ENCODE measurements around the gene RFPL3. TPM values are rescaled to one million over a fixed set of nuclear protein-coding genes. Genes with fewer than 3 reads are reported as not detected.

The RFPL3 gene
- polyA plus RNA-seq, 1 donor from 2014 or later: not detected

DNA sequence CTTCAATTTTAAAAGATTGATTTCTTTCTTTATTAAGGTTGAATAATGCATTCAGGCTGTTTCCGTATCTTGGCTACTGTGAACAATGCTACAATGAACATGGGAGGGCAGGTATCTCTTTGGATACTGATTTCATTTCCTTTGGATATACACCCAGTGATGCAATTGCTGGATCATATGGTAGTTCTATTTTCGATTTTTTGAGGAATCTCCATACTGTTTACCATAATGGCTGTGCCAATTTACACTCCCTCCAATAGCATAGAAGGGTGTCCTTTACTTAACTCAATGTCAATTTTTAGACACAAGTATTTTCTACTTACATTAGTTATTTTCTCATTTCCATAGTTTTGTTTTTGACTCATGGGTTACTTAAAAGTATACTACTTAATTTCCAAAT, 46.4 kb downstream of the RFPL3 start:
- Histone ChIP-seq H3K27ac (ENCODE audit: low read length) (no peak overlapping the region), H3K9me2 (ENCODE audit: insufficient read depth, low read length) (no peaks in the 10 kb centered on the region), H3K27me3 (ENCODE audit: insufficient read depth, low read depth, low read length) (no peaks in the 10 kb centered on the region), H4K20me1 (ENCODE audit: insufficient read depth) (no peaks in the 10 kb centered on the region), H3K9me3 (ENCODE audit: low read length) (no peaks in the 10 kb centered on the region), H3K79me2 (replicated peaks; ENCODE audit: insufficient read depth, low read length) (no peaks in the 10 kb centered on the region), H3K9ac (ENCODE audit: low read length) (no peak overlapping the region), H2AFZ (ENCODE audit: low read depth, low read length) (no peak overlapping the region), H3K4me3 (ENCODE audit: low read length) (no peak overlapping the region), H3F3A (ENCODE audit: insufficient read depth, low read length, poor library complexity, severe bottlenecking) (no peaks in the 10 kb centered on the region), H3K4me2 (ENCODE audit: low read length) (no peak overlapping the region), H3K36me3 (ENCODE audit: insufficient read depth, low read length) (peaks cover 10% of the 10 kb centered on the region)
- TF ChIP-seq EP300 (conservative IDR thresholded peaks at IDR 0.05; ENCODE audit: poor library complexity, severe bottlenecking): no peak

DNA sequence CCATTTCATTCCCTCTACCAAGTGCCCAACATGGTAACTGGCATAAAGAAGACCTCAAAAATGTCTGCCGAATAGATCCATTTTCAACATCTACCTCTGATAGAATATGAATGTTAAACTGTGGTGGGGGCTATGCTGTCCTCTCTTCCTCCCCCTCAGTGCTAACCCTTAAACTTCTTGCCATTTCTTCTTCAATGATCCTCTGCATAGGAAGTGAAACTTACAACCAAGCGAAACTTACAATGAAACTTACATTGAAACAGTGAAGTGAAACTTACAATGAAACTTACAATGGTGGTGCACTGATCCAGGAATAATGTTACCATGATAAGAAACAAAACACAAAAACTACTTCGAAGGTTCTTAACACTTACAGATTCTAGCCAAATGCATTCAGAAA, 49.6 kb downstream of the RFPL3 start:
- H3K36me3 ChIP-seq (ENCODE audit: insufficient read depth, low read length): peaks cover 10% of the 10 kb centered on the region

DNA sequence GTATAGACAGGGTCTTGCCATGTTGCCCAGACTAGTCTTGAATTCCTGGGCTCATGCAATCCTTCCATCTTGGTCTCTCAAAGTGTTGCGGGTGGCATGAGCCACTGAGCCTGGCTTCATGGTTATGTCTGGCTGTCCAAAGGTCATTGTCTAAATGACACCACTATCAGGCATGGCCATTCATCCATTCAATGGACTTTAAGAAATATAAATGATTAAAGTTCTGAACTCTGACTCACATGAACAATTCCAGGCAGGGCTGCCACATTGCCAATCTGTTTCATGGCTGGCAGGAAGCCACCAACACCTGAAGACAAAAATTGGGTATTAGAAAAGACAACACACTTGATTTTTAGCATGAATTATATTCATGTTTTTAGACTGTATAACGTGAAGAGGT, 50.3 kb downstream of the RFPL3 start:
- Histone ChIP-seq H3K9ac (ENCODE audit: low read length) (no peak overlapping the region), H3K9me3 (ENCODE audit: low read length) (no peaks in the 10 kb centered on the region), H3K4me3 (ENCODE audit: low read length) (no peak overlapping the region), H3K27me3 (ENCODE audit: insufficient read depth, low read depth, low read length) (no peaks in the 10 kb centered on the region), H3K27ac (ENCODE audit: low read length) (no peak overlapping the region), H3K9me2 (ENCODE audit: insufficient read depth, low read length) (no peaks in the 10 kb centered on the region), H3K4me2 (ENCODE audit: low read length) (no peak overlapping the region), H3K36me3 (ENCODE audit: insufficient read depth, low read length) (peaks cover 10% of the 10 kb centered on the region), H4K20me1 (ENCODE audit: insufficient read depth) (no peaks in the 10 kb centered on the region), H3F3A (ENCODE audit: insufficient read depth, low read length, poor library complexity, severe bottlenecking) (no peaks in the 10 kb centered on the region), H3K79me2 (replicated peaks; ENCODE audit: insufficient read depth, low read length) (peaks cover 21% of the 10 kb centered on the region), H2AFZ (ENCODE audit: low read depth, low read length) (no peak overlapping the region)
- TF ChIP-seq, protein P1, sequence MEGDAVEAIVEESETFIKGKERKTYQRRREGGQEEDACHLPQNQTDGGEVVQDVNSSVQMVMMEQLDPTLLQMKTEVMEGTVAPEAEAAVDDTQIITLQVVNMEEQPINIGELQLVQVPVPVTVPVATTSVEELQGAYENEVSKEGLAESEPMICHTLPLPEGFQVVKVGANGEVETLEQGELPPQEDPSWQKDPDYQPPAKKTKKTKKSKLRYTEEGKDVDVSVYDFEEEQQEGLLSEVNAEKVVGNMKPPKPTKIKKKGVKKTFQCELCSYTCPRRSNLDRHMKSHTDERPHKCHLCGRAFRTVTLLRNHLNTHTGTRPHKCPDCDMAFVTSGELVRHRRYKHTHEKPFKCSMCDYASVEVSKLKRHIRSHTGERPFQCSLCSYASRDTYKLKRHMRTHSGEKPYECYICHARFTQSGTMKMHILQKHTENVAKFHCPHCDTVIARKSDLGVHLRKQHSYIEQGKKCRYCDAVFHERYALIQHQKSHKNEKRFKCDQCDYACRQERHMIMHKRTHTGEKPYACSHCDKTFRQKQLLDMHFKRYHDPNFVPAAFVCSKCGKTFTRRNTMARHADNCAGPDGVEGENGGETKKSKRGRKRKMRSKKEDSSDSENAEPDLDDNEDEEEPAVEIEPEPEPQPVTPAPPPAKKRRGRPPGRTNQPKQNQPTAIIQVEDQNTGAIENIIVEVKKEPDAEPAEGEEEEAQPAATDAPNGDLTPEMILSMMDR (IDR thresholded peaks at IDR 0.05; ENCODE audit: poor library complexity, severe bottlenecking): no peak
- TF ChIP-seq EP300 (conservative IDR thresholded peaks at IDR 0.05; ENCODE audit: poor library complexity, severe bottlenecking): no peak
- TF ChIP-seq MXI1 (conservative IDR thresholded peaks at IDR 0.05; ENCODE audit: poor library complexity, severe bottlenecking): no peak
- TF ChIP-seq RAD21 (conservative IDR thresholded peaks at IDR 0.05): no peak
- TF ChIP-seq, protein P2, sequence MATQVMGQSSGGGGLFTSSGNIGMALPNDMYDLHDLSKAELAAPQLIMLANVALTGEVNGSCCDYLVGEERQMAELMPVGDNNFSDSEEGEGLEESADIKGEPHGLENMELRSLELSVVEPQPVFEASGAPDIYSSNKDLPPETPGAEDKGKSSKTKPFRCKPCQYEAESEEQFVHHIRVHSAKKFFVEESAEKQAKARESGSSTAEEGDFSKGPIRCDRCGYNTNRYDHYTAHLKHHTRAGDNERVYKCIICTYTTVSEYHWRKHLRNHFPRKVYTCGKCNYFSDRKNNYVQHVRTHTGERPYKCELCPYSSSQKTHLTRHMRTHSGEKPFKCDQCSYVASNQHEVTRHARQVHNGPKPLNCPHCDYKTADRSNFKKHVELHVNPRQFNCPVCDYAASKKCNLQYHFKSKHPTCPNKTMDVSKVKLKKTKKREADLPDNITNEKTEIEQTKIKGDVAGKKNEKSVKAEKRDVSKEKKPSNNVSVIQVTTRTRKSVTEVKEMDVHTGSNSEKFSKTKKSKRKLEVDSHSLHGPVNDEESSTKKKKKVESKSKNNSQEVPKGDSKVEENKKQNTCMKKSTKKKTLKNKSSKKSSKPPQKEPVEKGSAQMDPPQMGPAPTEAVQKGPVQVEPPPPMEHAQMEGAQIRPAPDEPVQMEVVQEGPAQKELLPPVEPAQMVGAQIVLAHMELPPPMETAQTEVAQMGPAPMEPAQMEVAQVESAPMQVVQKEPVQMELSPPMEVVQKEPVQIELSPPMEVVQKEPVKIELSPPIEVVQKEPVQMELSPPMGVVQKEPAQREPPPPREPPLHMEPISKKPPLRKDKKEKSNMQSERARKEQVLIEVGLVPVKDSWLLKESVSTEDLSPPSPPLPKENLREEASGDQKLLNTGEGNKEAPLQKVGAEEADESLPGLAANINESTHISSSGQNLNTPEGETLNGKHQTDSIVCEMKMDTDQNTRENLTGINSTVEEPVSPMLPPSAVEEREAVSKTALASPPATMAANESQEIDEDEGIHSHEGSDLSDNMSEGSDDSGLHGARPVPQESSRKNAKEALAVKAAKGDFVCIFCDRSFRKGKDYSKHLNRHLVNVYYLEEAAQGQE (IDR thresholded peaks at IDR 0.05; ENCODE audit: borderline replicate concordance): no peak

More for the DNA sequence above, 49.6 kb downstream of the RFPL3 start:
- no peaks in the 10 kb centered on the region for H3K27me3 ChIP-seq (ENCODE audit: insufficient read depth, low read depth, low read length)
- H3K9me2 ChIP-seq (ENCODE audit: insufficient read depth, low read length): no peaks in the 10 kb centered on the region
- H3K4me3 ChIP-seq (ENCODE audit: low read length): no peak overlapping the region
- no peaks in the 10 kb centered on the region for H4K20me1 ChIP-seq (ENCODE audit: insufficient read depth)
- no peak overlapping the region for H3K9ac ChIP-seq (ENCODE audit: low read length)
- H3K9me3 ChIP-seq (ENCODE audit: low read length): no peaks in the 10 kb centered on the region
- TF ChIP-seq, protein P1 (IDR thresholded peaks at IDR 0.05; ENCODE audit: poor library complexity, severe bottlenecking): no peak
- TF ChIP-seq EZH2 (IDR thresholded peaks at IDR 0.05; ENCODE audit: borderline replicate concordance, insufficient read depth, low read length, poor library complexity, severe bottlenecking): no peak
- TF ChIP-seq MXI1 (conservative IDR thresholded peaks at IDR 0.05; ENCODE audit: poor library complexity, severe bottlenecking): no peak
- no peak for TF ChIP-seq TAF1 (IDR thresholded peaks at IDR 0.05; ENCODE audit: low read depth)
- TF ChIP-seq RAD21 (conservative IDR thresholded peaks at IDR 0.05): no peak
- no peak for TF ChIP-seq POLR2AphosphoS5 (IDR thresholded peaks at IDR 0.05)
- no peak for TF ChIP-seq EP300 (conservative IDR thresholded peaks at IDR 0.05; ENCODE audit: poor library complexity, severe bottlenecking)
- TF ChIP-seq, protein P2 (IDR thresholded peaks at IDR 0.05; ENCODE audit: borderline replicate concordance): no peak
- no peak for TF ChIP-seq SMC3 (conservative IDR thresholded peaks at IDR 0.05; ENCODE audit: poor library complexity)
- H3F3A ChIP-seq (ENCODE audit: insufficient read depth, low read length, poor library complexity, severe bottlenecking): no peaks in the 10 kb centered on the region
- no peak overlapping the region for H2AFZ ChIP-seq (ENCODE audit: low read depth, low read length)
- H3K79me2 ChIP-seq (replicated peaks; ENCODE audit: insufficient read depth, low read length): peaks cover 21% of the 10 kb centered on the region
- no peak overlapping the region for H3K4me2 ChIP-seq (ENCODE audit: low read length)
- H3K27ac ChIP-seq (ENCODE audit: low read length): no peak overlapping the region
